ENCODE measurements around the gene ERC1.

Gene ERC1

GRCh38 chr12:1289371-1290155, 298.5 kb downstream of the ERC1 start:
- no peak for TF ChIP-seq CTCF (IDR thresholded peaks at IDR 0.05; ENCODE audit: low read depth, low read length, missing control alignments)
- DNase-seq (ENCODE audit: extremely low read depth, low read depth): no peak
- no peak overlapping the region for H3K4me3 ChIP-seq (replicated peaks; ENCODE audit: low read depth, low read length)

GRCh38 chr12:1290716-1291115, 299.7 kb downstream of the ERC1 start:
- DNase-seq (ENCODE audit: extremely low read depth, low read depth): no peak
- TF ChIP-seq CTCF (IDR thresholded peaks at IDR 0.05; ENCODE audit: low read depth, low read length, missing control alignments): no peak
- no peak overlapping the region for H3K4me3 ChIP-seq (replicated peaks; ENCODE audit: low read depth, low read length)

- no peak for DNase-seq (ENCODE audit: extremely low read depth, low read depth)
- H3K4me3 ChIP-seq (replicated peaks; ENCODE audit: low read depth, low read length): no peak overlapping the region
- TF ChIP-seq CTCF (IDR thresholded peaks at IDR 0.05; ENCODE audit: low read depth, low read length, missing control alignments): no peak
These were observed 300.7 kb downstream of the ERC1 start for GRCh38 chr12:1291601-1292332.

GRCh38 chr12:1293901-1294300, 302.9 kb downstream of the ERC1 start:
- TF ChIP-seq CTCF (IDR thresholded peaks at IDR 0.05; ENCODE audit: low read depth, low read length, missing control alignments): no peak
- no peak for DNase-seq (ENCODE audit: extremely low read depth, low read depth)
- H3K4me3 ChIP-seq (replicated peaks; ENCODE audit: low read depth, low read length): no peak overlapping the region

GRCh38 chr12:1297206-1297605, 306.2 kb downstream of the ERC1 start:
- DNase-seq (ENCODE audit: extremely low read depth, low read depth): no peak
- no peak overlapping the region for H3K4me3 ChIP-seq (replicated peaks; ENCODE audit: low read depth, low read length)
- TF ChIP-seq CTCF (IDR thresholded peaks at IDR 0.05; ENCODE audit: low read depth, low read length, missing control alignments): no peak

GRCh38 chr12:1297639-1298175, 306.7 kb downstream of the ERC1 start:
- DNase-seq (ENCODE audit: extremely low read depth, low read depth): no peak
- no peak overlapping the region for H3K4me3 ChIP-seq (replicated peaks; ENCODE audit: low read depth, low read length)
- TF ChIP-seq CTCF (IDR thresholded peaks at IDR 0.05; ENCODE audit: low read depth, low read length, missing control alignments): no peak

Measured in HFF-Myc (cell line).